KBM-7 (cell line): ENCODE measurements around the gene MT1E.
"Not testable (repeated sequence)": the region's sequence is repeated elsewhere in the genome, so short reads cannot be mapped to it uniquely, and the experiment has no call there.

Experiments used
- DNase-seq: peaks from one replicate; pipeline ENCODE4 v3.0.0-alpha.2; 2015
- in situ Hi-C: fragments of 300-500 bp; cut with MboI; formaldehyde crosslinking; loops from 2 replicates; pipeline ENCODE4 v1.14.3; 2020; ENCODE audit warnings: low sequenced_read_pairs, low pct_unique_long_range_greater_than_20kb, mixed read lengths

The MT1E gene

DNA sequence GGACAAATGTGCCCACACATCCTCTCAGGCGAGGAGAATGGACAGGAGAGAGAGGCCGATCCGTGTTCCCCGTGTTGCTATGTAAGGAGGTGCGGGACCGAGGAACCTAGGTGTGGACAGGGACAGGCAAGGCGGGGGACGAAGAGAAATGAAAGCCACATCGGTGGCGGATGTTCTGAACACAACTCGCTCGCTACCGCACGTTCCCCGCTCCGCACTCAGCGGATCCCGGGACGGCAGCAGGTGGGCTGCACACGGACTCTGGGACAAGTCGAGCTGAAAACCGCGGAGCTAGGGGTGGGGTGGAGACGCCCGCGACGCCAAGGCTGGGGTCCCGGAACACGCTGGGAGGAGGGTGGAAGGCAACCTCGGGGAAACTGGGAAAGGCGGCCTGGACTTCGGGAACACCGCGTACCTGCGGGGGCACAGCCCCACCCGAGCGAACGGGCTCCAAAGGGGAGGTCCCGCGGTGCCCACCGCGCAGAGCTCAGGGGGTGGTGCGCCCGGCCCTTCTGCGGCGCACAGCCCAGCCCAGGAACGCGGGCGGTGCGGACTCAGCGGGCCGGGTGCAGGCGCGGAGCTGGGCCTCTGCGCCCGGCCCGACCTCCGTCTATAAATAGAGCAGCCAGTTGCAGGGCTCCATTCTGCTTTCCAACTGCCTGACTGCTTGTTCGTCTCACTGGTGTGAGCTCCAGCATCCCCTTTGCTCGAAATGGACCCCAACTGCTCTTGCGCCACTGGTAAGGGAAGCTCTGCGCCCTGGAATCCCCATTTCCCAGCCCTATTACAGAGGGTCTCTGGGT, at the start of gene MT1E:
MT1E (plus strand) TSS at position 642 of the 803 bp plus-strand sequence; CDS start at position 713, 71 bp downstream.
- DNase-seq, result peak; percentile 93
- in situ Hi-C loops, result no loop called here

DNA sequence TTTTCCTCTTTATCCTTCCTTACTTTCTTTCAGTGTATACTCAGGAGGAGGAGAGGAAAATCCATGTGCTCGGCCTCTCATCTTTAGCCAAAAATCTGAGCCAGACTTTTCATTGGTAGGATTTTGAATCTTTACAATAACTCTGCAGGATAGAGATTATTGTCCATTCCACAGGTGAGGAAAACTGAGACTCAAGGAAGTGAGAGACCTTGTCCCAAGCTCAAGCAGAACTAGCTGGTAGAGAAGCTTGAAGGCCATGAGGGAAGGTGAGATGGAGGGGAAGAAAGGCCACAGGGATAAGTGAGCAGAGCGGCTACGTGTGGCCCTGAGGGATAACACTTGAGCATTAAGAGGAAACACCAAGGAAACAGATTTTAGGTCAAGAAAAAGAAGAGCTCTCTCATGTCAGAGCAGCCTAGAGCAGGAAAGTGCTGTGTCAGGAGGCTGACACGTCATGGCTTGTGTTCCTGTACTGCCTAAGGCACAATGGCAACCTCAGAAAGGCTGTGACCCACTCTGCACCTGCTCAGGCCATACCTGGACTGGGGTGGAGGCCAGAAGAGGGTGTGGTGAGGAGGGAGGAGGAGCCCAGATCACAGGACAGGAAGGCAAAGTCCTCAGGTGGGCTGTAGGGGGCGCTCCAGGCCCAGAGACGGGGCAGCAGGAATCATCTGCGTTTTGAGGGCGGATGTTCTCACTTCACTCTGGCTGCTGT, 48.8 kb upstream of the MT1E start:
- peak; percentile 84 for DNase-seq
- in situ Hi-C loops, result no loop called here

DNA sequence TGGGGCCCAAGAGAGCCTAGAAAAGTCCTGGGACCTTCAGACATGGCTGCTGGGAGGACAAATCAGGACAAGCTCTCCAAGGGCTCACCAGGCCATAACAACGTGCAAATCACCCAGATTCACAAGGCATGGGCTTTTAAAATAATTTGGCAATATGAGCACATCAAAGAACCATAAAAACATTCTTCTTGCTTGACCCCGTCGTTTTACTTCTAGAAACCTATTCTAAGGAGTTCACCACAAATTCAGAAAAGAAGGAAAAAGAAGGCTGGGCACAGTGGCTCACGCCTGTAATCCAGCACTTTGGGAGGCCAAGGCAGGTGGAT, 48.3 kb upstream of the MT1E start:
- in situ Hi-C loops, result no loop called here
- DNase-seq, result no peak

DNA sequence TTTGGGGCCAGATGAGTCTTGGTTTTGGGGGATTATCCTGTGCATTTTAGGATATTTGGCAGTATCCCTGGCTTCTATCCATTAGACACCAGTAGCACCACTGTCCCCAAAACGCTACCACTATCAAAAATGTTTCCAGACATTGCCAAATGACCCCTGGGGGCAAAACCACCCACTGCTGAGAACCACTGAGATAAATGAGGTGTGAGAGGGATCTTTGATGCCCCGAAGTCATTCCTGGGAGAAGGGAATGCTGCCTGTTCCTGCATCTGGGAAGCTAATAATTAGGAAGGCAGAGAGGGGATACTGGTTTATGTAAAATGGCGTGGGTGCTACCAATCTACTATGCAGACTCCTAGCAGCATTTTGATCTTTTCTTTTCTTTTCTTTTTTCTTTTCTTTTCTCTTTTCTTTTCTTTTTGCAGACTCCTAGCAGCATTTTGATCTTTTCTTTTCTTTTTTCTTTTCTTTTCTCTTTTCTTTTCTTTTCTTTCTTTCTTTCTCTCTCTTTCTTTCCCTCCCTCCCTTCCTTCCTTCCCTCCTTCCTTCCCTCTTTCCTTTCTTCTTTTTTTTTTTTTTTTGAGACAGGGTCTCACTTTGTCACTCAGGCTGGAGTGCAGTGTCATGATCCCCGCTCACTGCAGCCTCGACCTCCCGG, 45.1 kb upstream of the MT1E start:
- in situ Hi-C loops, result no loop called here
- no peak for DNase-seq

DNA sequence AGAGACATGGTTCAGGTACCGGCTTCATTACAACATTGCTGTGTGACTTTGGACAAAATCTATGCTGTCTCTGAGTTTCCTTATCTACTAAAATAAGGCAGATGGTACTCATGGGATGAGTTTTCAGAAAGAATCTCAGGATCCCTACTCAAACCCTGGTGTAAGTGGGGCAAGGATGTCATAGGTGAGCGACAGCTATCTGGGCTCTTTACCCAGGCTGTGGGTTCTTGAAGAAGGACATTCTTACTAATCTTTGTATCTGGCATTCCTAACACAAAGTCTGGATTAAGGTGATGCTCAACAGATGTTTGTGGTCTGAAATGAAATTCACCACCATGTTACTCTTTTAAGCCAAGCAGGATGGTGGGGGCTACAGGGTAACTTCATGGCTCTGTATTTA, 42.7 kb upstream of the MT1E start:
- in situ Hi-C loops, DNase-seq: not testable (repeated sequence)

DNA sequence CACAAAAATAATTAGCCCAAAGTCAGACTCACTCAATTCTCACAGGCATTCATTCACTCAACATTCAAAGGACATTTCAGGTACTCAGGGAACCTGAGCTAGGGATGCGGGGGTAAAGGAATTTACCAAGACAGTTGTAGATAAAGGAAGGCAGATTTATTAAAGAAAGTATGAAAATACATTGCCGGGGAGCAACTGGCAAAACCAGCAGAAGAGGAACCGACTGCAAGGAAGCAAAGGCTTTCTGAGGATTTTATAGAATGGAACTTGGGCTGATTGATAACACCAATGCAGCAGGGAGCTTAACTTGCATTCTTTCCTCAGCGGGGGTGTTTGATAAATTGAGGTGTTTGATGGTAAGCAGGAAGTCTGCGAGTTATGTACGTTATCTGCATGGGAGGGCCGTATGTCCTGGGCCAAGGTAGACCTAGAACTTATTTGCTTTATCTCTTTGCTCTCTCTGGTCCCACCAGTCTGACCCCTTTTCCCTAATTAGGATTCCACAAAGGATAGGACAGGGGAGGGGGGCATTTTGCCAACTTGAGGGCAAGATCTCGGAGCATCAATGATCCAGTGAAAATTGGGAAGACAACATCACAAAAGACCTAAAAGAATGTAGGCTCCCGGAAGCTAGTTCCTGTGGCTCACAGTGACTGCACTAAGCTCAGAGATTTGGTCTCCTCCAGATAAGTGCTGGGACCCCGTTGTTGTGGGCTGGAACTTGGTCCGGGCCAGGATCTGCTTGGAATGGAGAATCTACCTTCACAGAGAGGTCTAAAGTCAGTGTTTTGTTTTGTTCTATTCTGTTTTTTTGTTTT, 42.0 kb upstream of the MT1E start:
- in situ Hi-C loops, result no loop called here
- no peak for DNase-seq

DNA sequence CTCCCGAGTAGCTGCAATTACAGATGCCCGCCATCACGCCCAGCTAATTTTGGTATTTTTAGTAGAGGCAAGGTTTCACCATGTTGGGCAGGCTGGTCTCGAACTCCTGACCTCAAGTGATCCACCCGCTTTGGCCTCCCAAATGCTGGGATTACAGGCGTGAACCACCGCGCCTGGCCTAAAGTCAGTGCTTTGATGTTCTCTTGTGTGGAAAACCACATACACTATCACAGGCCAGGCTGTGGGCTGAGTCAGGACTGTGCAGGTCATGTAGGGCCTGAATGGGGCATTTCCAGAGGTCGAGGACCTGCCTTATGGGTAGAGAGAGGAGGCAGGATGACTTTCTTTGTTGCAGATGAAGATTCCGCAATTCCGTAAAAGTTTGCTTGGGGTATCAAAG, 41.3 kb upstream of the MT1E start:
- DNase-seq, result no peak
- in situ Hi-C loops, result no loop called here

DNA sequence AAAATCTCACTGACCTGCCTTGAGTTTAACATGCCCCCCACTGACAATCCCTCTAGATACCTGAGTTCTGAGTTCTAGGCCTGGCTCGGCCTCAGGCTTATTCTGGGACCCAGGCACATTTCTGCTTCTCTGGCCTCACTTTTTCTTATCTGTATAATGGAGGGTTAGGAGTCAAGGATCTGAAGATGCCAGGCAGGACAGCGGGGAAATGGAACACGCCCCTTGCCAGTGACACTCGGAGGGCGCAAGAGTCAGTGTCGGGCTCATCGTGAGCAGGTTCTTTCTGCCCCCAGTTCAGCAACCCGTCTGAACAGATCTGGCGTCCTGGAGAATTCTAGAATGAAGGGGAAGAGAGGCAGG, 36.8 kb upstream of the MT1E start:
- DNase-seq, result no peak
- in situ Hi-C loops, result no loop called here

DNA sequence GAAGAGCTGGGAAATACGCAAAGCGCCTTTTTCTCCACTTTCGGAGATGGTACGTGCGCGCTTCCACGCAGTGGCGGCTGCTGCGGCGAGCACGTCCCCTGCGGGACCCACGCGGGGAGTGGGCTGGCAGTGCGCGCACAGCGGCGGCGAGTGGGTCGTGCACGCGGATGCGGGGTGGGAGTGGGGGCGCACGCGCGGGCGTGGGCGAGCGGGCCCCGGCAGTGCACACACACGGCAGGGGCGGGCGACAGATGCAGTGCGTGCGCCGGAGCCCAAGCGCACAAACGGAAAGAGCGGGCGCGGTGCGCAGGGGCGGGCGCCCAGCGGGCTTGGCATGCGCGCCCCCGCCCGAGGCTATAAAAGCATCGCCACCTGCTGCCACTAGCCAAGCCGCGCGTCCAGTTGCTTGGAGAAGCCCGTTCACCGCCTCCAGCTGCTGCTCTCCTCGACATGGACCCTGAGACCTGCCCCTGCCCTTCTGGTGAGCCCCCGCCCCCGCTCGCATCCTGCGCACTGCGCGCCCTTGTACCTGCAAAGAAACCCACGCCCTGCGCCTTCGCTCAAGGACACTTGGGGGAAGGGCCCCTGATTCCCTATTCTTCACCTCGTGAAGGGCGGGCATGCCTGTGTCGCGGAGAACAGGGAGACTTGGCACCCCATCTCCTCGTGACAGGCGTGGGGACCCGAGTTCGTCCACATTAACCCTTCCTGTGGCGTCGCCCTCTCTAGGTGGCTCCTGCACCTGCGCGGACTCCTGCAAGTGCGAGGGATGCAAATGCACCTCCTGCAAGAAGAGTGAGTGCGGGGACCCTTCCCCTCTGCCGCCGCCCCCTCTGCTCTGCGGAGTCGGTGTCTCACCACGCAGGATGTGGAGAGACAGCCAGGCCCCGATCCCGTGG, 36.2 kb upstream of the MT1E start, which contains the start of gene MT3:
MT3 (plus strand) TSS at position 388 of the 899 bp plus-strand sequence; CDS start at position 451, 63 bp downstream.
- DNase-seq, result no peak
- in situ Hi-C loops, result no loop called here

DNA sequence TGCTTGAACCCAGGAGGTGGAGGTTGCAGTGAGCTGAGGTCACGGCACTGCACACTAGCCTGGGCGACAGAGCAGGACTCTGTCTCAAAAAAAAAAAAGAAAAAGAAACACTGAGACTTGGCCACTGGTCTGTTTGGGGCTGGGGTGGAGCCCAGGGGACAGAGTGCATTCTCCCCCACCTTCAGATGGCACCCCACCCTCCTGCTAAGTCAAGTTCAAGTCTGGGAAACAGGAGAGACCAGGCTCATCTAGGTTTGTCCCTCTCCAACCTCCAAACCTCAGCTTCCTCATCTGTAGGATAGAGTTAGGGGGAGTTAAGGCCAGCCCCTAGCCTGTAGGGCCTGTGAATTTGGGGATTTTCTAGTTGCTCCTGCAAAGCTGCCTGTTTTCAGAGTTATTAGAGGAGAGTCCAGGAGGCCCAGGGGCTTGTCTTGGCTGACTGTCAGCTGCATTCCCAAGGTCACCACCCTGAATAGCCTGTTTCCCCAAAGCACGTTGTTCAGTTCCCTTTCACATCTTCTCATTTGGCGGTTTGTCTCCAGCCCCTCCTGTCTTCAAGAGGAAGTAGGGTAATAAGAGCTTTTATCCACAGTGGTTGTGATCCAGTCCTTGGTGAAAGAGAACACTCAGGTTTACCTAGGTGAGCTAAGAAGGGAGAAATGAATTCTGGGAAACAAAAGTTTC, 34.1 kb upstream of the MT1E start:
- DNase-seq, result peak; percentile 79

DNA sequence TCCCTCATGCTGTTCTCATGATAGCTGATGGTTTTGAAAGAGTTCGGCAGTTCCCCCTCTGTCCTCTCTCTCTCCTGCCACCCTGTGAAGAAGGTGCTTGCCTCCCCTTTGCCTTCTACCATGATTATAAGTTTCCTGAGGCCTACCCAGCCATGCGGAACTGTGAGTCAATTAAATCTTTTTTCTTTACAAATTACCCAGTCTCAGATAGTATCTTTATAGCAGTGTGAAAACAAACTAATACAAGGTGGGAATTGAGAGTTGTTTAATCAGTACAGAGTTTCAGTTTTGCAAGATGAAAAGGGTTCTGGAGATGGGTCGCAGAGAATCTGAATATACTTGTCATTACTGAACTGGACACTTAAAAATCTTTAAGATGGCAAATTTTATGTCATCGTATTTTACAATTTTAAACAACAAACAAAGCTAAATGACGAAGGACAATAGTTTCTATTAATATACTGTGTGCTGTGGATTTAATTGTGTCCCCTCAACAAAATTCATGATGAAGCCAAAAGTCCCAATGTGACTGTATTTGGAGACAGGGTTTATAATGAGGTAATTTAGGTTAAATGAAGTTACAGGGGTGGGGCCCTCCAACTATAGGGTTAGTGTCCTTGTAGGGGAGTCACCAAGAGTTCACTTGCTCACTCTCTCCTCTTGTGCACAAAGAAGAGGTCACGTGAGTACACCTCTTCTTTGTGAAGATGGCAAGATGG, 31.8 kb upstream of the MT1E start:
- DNase-seq, result no peak
- in situ Hi-C loops, result no loop called here

More for the DNA sequence above, 34.1 kb upstream of the MT1E start:
- in situ Hi-C loops, result no loop called here

DNA sequence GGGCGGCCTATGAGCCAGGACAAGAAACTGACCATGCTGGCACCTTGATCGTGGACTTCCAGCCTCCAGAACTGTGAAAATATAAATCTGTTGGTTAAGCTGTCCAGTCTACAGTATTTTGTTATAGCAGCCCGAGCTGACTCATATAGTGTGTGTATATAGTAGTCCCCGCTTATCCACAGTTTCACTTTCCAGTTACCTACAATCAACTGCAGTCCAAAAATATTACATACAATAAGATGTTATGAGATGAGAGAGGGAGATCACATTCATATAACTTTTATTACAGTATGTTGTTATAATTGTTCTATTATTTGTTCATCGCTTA, 31.3 kb upstream of the MT1E start:
- in situ Hi-C loops, result no loop called here
- DNase-seq, result no peak

DNA sequence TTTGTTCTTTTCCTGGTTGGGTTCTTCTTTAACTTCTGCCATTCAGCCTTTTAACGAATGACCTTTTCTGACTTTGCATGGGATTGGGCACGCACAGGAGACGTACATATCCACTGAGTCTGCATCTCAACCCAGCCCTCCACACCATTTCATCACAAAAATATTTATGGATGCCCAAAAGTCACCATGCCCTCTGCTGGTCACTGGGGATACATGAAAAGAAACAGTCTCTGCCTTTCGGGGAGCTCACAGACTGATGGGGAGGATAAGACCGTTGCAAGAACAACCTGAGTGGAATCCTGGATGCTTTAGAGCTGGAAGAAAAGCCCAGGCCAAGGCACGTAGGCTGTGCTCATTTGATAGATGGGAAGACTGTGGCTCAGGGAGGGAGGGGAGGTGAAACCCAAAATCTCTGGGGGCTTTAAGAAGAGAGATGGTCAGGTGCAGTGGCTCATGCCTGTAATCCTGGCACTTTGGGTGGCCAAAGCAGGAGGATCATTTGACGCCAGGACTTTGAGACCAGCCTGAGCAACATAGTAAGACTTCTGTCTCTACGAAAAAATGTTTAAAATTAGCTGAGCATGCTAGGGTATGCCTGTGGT, 25.1 kb upstream of the MT1E start:
- peak; percentile 69 for DNase-seq
- in situ Hi-C loops, result no loop called here

DNA sequence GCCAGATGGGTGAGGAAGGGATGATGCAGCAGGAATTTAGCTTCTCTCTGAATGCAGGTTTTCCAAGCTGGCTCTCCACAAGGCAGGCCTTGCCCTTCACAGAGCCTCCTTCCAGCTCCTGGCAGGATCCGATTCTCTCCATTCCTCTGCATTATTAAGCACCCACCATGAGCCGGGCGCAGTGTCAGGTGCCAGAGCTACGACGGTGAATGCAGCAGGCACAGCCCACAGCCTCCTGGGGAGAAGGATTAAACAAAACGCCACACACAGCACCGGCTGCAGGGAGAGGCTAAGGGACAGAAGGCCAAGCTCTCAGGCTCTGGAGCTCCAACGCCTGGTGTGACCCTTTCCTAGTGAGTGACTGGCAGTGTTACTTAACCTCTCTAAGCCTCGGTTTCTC, 24.3 kb upstream of the MT1E start:
- in situ Hi-C loops, result no loop called here
- no peak for DNase-seq

DNA sequence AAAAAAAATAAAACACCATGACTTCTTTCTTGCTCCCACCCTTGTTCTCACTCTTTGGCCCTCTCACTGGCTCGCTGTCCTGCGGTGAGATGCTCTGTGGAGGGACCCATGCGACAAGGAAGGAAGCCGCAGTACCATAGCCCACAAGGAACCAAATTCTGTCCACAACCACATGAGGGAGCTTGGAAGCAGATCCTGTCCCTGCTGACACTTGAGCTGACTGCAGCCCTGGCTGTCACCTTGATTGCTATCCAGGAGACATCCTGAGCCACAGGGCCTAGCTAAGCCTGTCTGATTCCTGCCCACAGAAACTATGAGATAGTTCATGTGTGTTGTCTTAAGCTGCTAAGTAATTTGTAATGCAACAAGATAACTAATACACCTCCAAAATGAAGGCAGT, 22.0 kb upstream of the MT1E start:
- in situ Hi-C loops, result no loop called here
- DNase-seq, result peak; percentile 61

DNA sequence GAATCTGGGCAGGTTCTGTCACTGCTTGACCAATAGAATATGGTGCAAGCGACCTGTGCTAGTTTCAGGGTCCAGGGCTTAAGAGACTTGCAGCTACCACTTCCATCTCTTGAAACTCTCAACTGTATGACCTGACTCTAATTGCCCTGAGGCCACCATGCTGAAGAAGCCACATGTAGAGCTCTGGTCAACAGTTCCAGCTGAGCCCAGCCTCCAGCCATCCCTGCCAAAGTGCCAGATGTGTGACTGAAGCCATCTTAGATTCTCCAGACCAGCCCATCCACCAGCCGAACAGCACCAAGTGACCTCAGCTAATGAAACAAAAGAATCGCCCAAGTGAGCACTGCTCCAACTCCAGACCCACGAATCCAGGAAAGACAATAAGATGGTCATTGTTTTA, 20.6 kb upstream of the MT1E start:
- in situ Hi-C loops, result no loop called here
- DNase-seq, result no peak

DNA sequence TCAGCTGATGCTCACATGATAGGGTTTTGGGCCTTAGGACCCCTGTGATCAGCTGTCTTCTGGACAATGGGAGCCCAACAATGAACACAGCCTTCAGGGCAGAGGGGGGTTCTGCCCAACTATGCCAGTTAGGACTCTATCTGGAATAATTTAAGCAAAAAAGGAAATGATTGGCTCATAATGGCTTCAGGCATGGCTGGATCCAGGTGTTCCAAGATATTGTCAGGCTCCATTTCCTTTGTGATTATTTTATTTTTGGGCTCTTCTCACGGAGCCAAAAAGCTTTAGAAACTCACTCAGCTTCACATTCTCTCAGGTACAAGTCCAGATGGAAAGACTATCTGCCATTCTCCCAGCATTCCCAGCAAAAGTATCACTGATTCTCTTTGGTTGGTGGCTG, 20.1 kb upstream of the MT1E start:
- in situ Hi-C loops, result no loop called here
- DNase-seq, result no peak
